ENCODE results near the gene TATDN2.
"Not testable (repeated sequence)": the region's sequence is repeated elsewhere in the genome, so short reads cannot be mapped to it uniquely, and the experiment has no call there.

Gene TATDN2

DNA sequence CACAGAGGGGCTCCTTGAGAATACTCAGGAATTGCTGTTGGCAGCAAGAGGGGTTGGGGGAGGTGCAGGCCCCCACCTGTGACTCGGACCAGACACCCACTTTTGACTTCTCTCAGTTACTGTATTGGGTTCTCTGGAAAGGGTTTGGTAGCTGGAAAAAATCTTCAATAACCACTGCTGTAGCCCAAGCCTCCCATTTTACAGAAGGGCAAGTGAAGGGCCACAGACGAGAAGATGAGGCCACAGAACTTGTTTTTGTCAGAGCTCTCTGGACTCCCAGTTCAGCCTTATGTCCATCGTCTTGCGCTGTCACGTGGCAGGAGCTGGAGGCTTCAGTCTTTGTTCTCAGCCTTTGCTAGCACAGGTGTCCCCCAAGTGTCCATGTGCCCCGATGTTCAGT, 12.7 kb upstream of the TATDN2 start:
- no peak for DNase-seq

DNA sequence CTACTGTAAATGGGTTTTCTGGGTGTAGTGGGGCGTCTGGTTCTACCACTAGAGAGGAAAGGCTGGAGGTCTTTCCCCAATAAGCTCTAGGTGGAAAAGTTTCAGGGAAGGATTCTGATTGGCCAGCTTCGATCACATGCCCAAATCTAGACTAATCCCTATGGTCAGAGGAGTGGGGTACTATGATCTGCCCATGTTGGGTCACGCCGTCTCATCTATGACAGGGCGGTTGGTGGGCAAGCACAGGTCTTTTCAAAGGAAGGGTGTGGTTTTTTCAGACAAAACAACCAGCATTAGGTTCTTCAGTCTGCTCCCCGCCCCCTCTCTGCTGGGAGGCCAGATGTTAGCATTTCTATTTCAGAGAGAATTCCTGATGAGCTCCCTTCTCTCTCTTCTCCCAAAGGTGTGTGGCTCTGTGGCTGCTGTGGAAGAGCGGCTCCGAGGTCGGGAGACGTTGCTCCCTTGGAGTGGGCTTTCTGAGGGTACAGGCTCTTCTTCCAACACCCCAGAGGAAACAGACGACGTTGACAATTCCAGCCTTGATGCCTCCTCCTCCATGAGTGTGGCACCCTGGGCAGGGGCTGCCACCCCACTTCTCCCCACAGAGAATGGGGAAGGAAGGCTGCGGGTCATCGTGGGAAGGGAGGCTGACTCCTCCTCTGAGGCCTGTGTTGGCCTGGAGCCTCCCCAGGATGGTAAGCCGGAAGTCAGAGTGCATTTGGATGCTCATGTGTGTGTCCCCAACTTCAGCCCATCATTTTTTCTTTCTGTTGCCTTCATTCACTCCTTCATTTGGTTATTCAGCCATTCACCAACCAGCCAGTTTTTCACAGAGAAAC, 9.7 kb upstream of the TATDN2 start:
- DNase-seq, result no peak

DNA sequence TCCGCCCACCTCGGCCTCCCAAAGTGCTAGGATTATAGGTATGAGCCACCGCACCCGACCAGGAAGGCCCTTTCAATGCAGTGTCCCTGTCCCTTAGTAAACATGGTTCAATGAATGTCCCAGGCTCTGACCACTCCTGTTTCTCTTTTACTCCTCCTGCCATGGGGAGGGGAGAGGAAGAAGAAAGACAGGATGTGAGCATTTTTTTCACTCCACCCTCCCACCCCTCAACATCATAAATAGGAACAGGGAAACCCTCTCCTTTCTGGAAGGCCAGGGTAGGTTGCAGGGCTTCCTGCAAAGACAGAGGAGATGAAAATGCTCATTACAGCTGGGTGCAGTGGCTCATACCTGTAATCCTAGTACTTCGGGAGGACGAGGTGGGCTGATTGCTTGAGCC, 7.5 kb upstream of the TATDN2 start:
- no peak for DNase-seq

GRCh38 chr3:10242182-10243065, 5.8 kb upstream of the TATDN2 start:
- DNase-seq, result peak in 3 of 4 experiments; percentile 10 to 16 (median 15)

DNA sequence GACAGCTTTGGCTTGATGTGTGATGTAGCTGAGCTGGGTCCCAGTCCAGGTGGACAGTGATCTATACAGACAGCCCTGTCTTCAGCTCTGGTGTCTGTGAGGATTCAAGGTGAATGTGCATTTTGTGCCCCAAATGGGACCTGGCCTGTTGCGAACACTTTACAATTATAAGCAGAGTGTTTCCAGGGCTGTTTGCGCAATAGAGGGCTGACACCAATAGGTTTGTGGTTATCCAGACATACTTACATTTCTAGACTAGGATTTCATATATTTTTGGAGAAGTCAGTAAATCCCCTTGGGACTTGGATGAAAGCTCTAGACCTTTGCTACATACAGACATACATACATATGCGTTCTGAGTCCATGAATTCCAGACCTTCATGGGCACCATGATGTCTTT, 4.2 kb upstream of the TATDN2 start:
- DNase-seq, result no peak

DNA sequence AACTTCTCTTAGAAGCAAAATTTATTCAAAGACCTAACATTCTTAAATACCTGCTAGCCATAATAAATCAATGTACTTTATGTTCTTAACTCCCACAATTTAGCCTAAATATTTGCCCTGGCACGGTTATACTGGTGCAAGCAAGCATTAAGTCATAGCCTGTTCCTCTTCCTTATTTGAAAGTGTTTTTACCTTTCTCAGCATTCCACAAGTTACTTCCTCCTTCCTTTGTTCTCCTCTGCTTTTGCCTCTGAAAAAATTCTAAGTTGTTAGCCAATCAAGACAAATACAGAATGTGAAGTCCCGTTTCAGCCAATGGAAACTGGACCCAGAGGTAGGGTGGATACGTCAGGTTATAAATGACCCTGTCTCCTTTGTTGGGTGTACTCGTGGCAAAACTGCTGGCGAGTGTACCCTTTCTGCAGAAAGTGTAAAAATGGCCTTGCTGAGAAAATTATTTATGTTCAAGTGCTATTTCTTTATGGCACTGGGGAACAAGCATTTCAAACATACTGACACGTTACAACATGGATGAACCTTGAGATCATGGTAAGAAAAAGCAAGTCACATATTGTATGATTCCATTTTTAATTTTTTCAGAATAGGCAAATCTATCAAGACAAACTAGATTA, 3.1 kb upstream of the TATDN2 start:
- no peak for DNase-seq

DNA sequence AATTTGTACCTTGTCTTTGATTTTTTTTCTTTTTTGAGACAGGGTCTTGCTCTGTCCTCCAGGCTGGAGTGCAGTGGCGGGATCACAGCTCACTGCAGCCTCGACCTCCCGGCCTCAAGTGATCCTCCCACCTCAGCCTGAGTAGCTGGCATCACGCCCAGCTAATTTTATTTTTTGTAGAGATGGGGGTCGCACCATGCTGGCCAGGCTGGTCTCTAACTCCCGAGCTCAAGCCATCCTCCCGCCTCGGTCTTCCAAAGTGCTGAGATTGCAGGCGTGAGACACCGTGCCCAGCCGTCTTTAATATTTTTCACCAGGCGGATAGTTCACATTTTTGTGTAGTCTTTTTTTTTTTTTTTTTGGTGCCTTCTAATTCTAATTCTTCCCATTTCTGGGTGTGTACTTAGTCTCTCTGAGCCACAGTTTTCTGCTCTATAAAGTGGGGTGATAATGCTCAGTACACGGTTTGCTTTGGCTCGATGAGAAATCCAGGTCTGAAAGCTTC, 528 bp upstream of the TATDN2 start:
- DNase-seq, result no peak

GRCh38 chr3:10248984-10249748, 907 bp downstream of the TATDN2 start:
- peak in 2 of 4 experiments; percentile 10 to 18 for DNase-seq

- no peak for DNase-seq
Measured at GRCh38 chr3:10249833-10250232, 1.6 kb downstream of the TATDN2 start.

DNA sequence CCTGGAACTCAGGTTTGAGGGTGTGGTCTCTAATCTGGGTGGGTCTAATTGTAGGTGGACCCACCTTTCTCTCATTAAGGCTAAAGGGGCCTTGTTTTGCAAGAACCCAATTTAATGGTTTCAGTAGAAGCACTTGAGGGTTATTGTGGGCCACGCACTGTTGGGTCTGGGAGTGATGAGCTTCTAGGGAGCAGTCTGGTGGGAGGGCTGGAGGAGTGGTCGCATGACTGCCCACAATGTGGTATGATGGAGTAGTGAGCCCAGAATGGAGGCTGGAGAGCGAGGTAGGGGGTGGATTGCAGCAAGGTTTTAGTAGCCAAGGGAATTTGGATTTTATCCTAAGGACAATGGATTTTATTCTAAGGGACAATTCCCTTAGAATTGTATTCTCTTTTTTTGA, 2.7 kb downstream of the TATDN2 start:
- DNase-seq, result no peak

DNA sequence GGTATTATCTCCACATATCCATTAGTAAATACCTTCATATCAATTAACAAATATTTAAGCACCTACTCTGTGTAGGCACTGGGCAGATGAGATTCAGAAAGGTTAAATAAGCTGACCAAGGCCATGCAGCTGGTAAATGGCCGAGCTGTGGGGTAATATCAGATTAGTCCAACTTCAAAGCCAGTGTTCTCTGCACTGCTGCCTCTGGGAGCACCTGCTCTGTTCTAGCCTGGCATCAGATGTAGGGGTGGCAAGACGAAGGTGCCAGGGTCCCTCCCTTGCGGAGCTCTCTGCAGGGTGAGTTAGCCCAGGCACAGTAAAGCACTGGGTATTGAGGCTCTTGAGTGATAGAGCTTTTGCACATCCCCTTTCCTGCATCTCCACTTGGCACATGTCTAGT, 5.5 kb downstream of the TATDN2 start:
- DNase-seq, result no peak

DNA sequence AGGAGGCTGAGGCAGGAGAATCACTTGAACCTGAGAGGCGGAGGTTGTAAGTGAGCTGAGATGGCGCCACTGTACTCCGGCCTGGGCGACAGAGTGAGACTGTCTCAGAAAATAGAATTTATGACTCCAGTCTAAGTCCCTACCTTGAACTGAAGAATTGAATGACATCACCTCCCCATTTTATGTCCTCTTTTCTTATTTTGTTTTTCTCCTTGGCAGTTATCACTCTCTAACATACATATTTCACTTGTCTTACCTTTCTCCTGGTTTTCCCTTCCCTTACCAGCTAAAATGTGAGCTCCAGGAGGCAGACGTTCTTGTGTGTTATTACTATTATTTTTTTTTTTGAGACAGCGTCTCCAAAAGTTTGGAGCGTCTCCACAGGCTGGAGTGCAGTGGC, 7.6 kb downstream of the TATDN2 start:
- no peak for DNase-seq

DNA sequence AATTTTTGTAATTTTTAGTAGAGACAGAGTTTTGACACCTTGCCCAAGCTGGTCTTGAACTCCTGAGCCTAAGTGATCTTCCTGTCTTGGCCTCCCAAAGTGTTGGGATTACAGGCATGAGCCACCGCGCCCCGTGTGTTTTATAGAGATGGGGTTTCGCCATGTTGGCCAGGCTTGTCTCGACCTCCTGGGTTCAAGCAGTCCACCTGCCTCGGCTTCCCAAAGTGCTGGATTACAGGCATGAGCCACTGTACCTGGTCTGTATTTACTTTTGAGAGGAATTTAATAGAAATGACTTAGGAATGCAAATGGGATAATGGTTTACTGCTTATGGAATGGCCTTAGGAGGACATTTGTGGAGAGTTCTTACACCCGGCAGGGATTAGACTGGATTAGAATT, 10.8 kb downstream of the TATDN2 start:
- no peak for DNase-seq

DNA sequence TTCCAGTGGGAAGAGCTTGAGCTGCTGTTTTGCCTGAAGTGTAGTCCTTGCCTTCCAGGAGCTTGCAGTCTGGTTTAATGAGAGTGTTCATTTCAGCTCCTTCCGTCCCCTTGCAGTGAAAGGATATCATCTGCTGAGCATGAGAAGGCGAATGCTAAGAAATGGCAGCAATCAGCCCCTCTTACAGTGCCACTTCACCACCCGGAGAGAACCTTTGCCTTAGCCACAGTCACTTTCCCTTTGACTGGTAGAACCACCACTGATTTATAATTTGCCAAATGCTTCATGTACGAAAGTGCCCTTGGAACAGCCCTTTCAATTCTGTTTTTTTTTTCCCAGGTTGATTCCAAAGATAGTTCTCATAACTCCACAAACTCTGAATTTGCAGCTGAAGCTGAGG, 11.5 kb downstream of the TATDN2 start:
- DNase-seq, result no peak

GRCh38 chr3:10260211-10260701, 12.0 kb downstream of the TATDN2 start:
- DNase-seq, result no peak

- DNase-seq, result no peak
Measured at GRCh38 chr3:10262027-10262426, 13.8 kb downstream of the TATDN2 start.

DNA sequence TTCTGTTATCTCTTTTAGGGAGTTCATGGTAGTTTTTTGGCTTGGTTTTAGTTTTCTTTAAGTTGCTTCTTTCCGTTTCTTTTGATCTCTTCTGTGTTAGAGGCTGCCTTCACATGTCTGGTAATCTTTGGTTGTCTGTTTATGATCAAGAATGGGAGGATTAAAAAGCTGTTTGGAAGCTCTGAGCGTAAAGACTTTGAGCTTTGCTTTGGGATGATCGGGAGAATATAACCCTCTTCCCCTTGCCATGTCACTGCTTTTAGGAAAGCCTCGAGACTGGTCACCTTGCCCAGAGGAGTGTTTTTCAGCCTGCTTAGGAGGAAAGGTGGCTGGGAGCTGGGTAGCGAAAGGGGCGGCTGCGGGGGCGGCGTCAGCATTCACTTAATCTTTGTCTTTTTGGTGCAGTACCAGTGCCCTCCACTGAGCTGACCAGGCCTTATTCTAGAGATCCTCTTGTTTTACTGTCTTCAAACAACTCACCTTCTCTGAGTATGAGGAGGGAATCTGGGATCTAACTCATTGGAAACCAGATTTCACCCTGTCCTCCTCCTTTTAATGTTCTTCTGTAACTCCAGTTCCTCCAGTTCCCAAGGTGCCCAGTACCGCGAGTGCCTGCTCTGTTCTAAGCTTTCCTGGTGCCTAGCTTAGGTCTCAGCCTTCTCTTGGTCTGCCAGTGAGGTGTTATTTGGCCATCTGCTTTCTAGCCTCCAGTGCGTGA, 15.5 kb downstream of the TATDN2 start:
- DNase-seq, result peak; percentile 21 to 24 (median 23)

DNA sequence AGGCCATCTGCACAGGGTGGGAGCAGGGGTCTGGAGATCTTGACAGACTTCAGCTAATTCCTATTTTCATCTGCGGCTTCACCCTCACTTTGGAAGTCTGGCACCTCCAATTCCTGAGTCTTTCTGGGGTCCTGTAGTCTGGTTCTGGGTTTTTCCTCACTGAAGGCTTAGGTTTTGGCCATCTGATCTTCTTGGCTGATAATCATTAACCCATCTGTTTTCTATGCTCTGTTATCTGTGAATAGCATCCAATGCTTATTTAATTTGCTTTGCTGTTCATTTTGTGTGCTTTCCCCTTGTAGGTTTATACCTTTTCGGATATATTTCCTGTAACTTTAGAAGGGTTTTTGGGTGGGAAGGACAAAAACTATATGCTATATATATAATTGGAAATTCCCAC, 17.6 kb downstream of the TATDN2 start:
- DNase-seq, result no peak

DNA sequence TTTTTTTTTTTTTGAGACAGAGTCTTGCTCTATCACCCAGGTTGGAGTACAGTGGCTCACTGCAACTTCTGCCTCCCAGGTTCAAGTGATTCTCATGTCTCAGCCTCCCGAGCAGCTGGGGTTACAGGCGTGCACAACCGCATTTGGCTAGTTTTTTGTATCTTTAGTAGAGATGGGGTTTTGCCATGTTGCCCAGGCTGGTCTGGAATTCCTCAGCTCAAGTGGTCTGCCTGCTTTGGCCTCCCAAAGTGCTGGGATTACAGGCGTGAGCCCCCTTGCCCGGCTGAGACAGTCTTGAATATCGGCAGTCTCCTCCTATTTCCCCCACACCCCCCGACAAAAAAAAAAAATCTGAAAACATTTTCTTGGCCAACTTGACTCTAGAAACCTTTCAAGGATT, 18.7 kb downstream of the TATDN2 start:
- DNase-seq, result not testable (repeated sequence)

- DNase-seq, result no peak
Measured at GRCh38 chr3:10268116-10268515, 19.9 kb downstream of the TATDN2 start.

- DNase-seq, result no peak
Measured at GRCh38 chr3:10268930-10269329, 20.7 kb downstream of the TATDN2 start.

DNA sequence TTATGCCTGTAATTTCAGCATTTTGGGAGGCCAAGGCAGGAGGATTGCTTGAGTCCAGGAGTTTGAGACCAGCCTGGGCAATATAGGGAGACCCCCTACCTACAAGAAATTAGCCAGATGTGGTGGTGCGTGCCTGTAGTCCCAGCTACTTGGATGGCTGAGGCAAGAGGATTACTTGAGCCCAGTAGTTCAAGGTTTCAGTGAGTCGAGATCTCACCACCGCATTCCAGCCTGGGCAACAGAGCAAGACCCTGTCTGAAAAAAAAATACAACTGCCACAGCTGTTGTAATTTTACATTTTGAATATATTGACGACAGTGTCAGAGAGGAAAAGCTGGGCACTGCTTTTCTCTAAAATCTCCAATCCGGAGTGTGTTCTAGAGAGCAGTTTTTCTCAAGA, 21.2 kb downstream of the TATDN2 start:
- DNase-seq, result no peak
